Subcutaneous abdominal adipose tissue (tissue), 5 donors: ENCODE results near the gene CCDC160.
"Not testable (repeated sequence)": the region's sequence is repeated elsewhere in the genome, so short reads cannot be mapped to it uniquely, and the experiment has no call there.

Experiments
- H3K27ac ChIP-seq: one replicate; pipeline ENCODE4 v1.7.0; 2013; ENCODE audit warnings: low read depth, mild to moderate bottlenecking, inconsistent platforms, low read length, moderate library complexity
- H3K27me3 ChIP-seq, 5 donors: one replicate each; pipeline ENCODE4 v1.7.0; 2013; ENCODE audit warnings: low read length in 5 of 5, inconsistent platforms in 1 of 5; ENCODE audit not compliant: control insufficient read depth in 5 of 5, insufficient read depth in 4 of 5
- H3K36me3 ChIP-seq, 5 donors: one replicate each; pipeline ENCODE4 v1.7.0; 2013; ENCODE audit warnings: low read length in 5 of 5; ENCODE audit not compliant: control insufficient read depth in 5 of 5, insufficient read depth in 5 of 5
- H3K4me1 ChIP-seq, 5 donors: one replicate each; pipeline ENCODE4 v1.7.0; 2013; ENCODE audit warnings: low read length in 5 of 5, mild to moderate bottlenecking in 3 of 5, moderate library complexity in 1 of 5; ENCODE audit not compliant: control insufficient read depth in 5 of 5, insufficient read depth in 5 of 5
- H3K4me3 ChIP-seq, 5 donors: one replicate each; pipeline ENCODE4 v1.7.0; 2013; ENCODE audit warnings: low read length in 5 of 5, low read depth in 1 of 5
- H3K9ac ChIP-seq, 5 donors: one replicate each; pipeline ENCODE4 v1.7.0; 2013; ENCODE audit warnings: low read length in 5 of 5, mild to moderate bottlenecking in 4 of 5, moderate library complexity in 3 of 5
- H3K9me3 ChIP-seq, 5 donors: one replicate each; pipeline ENCODE4 v1.7.0; 2013; ENCODE audit warnings: low read length in 5 of 5; ENCODE audit not compliant: control insufficient read depth in 5 of 5
- donor health status: healthy.
- donor health status: healthy.
- donor health status: healthy.
- donor health status: healthy.
- donor health status: healthy.

The CCDC160 gene

DNA sequence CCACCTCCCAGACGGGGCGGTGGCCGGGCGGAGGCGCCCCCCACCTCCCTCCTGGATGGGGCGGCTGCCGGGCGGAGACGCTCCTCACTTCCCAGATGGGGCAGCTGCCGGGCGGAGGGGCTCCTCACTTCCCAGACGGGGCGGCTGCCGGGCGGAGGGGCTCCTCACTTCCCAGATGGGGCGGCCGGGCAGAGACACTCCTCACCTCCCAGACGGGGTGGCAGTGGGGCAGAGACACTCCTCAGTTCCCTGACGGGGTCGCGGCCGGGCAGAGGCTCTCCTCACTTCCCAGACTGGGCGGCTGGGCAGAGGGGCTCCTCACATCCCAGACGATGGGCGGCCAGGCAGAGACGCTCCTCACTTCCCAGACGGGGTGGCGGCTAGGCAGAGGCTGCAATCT lies 49.0 kb downstream of the CCDC160 start:
- not testable (repeated sequence) for H3K9me3 ChIP-seq, H3K4me3 ChIP-seq, H3K27me3 ChIP-seq, H3K27ac ChIP-seq, H3K9ac ChIP-seq, H3K4me1 ChIP-seq, H3K36me3 ChIP-seq

DNA sequence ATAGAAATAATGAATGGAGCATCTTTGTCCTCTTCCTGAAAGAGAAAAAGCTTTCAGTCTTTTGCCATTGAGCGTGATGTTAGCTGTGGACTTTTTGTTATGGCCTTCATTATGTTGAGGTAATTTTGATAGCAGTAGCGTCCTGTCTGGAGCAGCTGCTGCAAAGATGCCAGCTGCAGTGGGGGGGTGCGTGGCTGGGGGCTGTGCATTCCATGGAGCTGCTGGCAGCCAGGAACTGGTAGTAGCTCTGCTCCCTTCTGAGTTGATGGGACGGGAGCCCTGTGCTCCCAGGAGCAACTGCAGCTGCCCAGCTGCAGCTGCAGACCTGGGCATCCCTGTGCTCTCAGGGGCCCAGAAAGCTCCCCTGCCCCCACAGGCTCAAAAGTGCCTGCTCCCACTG lies 50.4 kb downstream of the CCDC160 start:
- no peaks in the 10 kb centered on the region for H3K36me3 ChIP-seq
- peaks cover 0 to 8% (median 2%) of the 10 kb centered on the region in 5 donors for H3K9me3 ChIP-seq
- peaks cover 0 to 7% (median 0%) of the 10 kb centered on the region in 5 donors for H3K27me3 ChIP-seq
- no peak overlapping the region for H3K27ac ChIP-seq
- no peaks in the 10 kb centered on the region for H3K4me1 ChIP-seq
- no peak overlapping the region for H3K9ac ChIP-seq
- no peak overlapping the region for H3K4me3 ChIP-seq

DNA sequence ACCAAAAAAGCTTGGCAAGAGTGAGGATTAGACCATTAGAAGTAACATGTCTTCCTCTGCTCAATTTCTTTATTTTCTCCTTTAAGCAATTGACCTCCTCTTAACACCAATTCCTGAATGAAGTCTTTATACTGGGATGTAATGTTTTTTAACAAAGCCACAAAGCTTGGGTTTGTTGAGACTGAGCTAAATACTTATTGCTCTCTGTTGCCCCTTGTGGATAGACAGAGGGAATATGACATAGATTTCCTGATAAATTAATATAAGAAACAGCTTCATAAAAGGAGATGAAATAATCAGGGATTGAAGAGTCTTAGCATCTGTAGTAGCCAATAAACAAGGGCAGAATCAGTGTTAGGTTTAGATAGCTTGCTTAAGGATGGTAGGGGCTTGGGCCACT lies 57.6 kb downstream of the CCDC160 start:
- H3K36me3 ChIP-seq: no peaks in the 10 kb centered on the region
- peaks cover 0 to 13% (median 0%) of the 10 kb centered on the region in 5 donors for H3K9me3 ChIP-seq
- peaks cover 0 to 9% (median 4%) of the 10 kb centered on the region in 5 donors for H3K27me3 ChIP-seq
- H3K9ac ChIP-seq: no peak overlapping the region
- no peaks in the 10 kb centered on the region for H3K4me1 ChIP-seq
- no peak overlapping the region for H3K4me3 ChIP-seq
- no peak overlapping the region for H3K27ac ChIP-seq
